Panc1 (cell line): ENCODE measurements around the gene BBC3.

ENCODE experiments used
- CTCF ChIP-seq: fragments of 450-650 bp; IDR thresholded peaks from 2 replicates; pipeline ENCODE4 v1.5.1; 2017; ENCODE audit warnings: mild to moderate bottlenecking
- SIN3A ChIP-seq: IDR thresholded peaks from 2 replicates; pipeline ENCODE4 v1.6.1; 2012; ENCODE audit warnings: low read depth, mild to moderate bottlenecking, low read length, moderate library complexity, borderline replicate concordance; ENCODE audit not compliant: insufficient read depth

GRCh38 chr19:47239152-47239551 is 8.2 kb upstream of the BBC3 start:
- no peak for TF ChIP-seq SIN3A
- no peak for TF ChIP-seq CTCF
